ENCODE data around the gene MILR1. TPM values are rescaled to one million over a fixed set of nuclear protein-coding genes. Genes with fewer than 3 reads are reported as not detected.
"Not testable (repeated sequence)": the region's sequence is repeated elsewhere in the genome, so short reads cannot be mapped to it uniquely, and the experiment has no call there.

Gene MILR1
- total and polyA plus RNA-seq, 5 donors from 2014 or later = 0.67 TPM; not detected in 4

GRCh38 chr17:64431534-64431933 lies 17.4 kb upstream of the MILR1 start:
- Mint-ChIP-seq H3K9me3 (peaks cover 0 to 4% (median 0%) of the 10 kb centered on the region in 7 donors), H3K27me3 (peaks cover 30% of the 10 kb centered on the region)

DNA sequence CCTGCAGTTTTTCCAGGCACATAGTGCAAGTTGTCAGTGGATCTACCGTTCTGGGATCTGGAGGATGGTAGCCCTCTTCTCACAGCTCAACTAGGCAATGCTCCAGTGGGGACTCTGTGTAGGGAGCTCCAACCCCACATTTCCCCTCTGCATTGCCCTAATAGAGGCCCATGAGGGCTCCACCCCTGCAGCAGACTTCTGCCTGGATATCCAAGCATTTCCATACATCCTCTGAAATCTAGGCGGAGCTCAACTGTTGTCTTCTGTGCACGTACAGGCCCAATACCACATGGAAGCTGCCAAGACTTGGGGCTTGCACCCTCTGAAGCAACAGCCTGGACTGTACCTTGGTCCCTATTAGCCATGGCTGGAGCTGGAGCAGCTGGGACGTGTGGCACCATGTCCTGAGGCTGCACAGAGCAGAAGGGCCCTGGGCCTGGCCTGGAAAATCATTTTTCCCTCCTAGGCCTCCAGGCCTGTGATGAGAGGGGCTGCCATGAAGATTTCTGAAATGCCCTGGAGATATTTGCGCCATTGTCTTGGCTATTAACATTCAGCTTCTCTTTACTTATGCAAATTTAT lies 10.9 kb upstream of the MILR1 start:
- Histone ChIP-seq H3K36me3 (ENCODE audit: control insufficient read depth, insufficient read depth, low read length) (no peaks in the 10 kb centered on the region), H3K4me1 (ENCODE audit: control insufficient read depth, insufficient read depth, low read length, poor library complexity, severe bottlenecking) (peaks cover 11% of the 10 kb centered on the region), H3K4me3 (ENCODE audit: low read depth, low read length) (no peak overlapping the region), H3K9me3 (ENCODE audit: control insufficient read depth in 2 of 2, low read length in 2 of 2) (peaks cover 17 to 23% of the 10 kb centered on the region in 2 experiments), H3K27me3 (ENCODE audit: control insufficient read depth, insufficient read depth, low read length) (peaks cover 3% of the 10 kb centered on the region), H3K27ac (ENCODE audit: insufficient read depth, low read length, poor library complexity, severe bottlenecking) (no peak overlapping the region)
- Mint-ChIP-seq H3K9me3 (peaks cover 0 to 24% (median 13%) of the 10 kb centered on the region in 7 donors), H3K36me3 (peaks cover 3% of the 10 kb centered on the region), H3K27ac (no peak overlapping the region), H3K4me3 (no peak overlapping the region), H3K27me3 (peaks cover 8% of the 10 kb centered on the region), H3K4me1 (peaks cover 7 to 12% (median 10%) of the 10 kb centered on the region in 4 donors)
- no peak for DNase-seq
- ATAC-seq (ENCODE audit: low read depth in 2 of 2) = no peak

More at GRCh38 chr17:64431534-64431933, 17.4 kb upstream of the MILR1 start:
- Histone ChIP-seq H3K27ac (ENCODE audit: insufficient read depth, low read length, poor library complexity, severe bottlenecking) (no peak overlapping the region), H3K4me3 (ENCODE audit: low read depth, low read length) (no peak overlapping the region), H3K4me1 (ENCODE audit: control insufficient read depth, insufficient read depth, low read length, poor library complexity, severe bottlenecking) (no peaks in the 10 kb centered on the region), H3K9me3 (ENCODE audit: control insufficient read depth in 2 of 2, low read length in 2 of 2) (no peaks in the 10 kb centered on the region), H3K36me3 (ENCODE audit: control insufficient read depth, insufficient read depth, low read length) (no peaks in the 10 kb centered on the region), H3K27me3 (ENCODE audit: control insufficient read depth, insufficient read depth, low read length) (peaks cover 3% of the 10 kb centered on the region)
- H3K27ac Mint-ChIP-seq = no peak overlapping the region
- H3K36me3 Mint-ChIP-seq = no peaks in the 10 kb centered on the region
- no peak overlapping the region for H3K4me3 Mint-ChIP-seq
- no peak for DNase-seq
- no peaks in the 10 kb centered on the region for H3K4me1 Mint-ChIP-seq
- no peak for ATAC-seq (ENCODE audit: low read depth in 2 of 2)

DNA sequence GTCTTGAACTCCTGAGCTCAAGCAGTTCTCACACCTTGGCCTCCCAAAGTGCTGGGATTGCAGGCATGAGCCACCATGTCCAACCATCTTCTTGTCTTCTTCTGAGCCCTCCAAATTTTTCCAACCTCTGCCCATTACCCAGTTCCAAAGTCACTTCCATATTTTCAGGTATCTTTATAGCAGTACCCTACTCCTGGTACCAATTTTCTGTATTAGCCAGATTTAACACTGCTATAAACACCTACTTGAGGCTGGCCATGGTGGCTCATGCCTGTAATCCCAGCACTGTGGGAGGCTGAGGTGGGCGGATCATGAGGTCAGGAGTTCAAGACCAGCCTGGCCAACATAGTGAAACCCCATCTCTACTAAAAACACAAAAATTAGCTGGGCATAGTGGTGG lies 9.4 kb upstream of the MILR1 start:
- ATAC-seq (ENCODE audit: low read depth in 2 of 2); H3K27ac Mint-ChIP-seq; H3K27me3 ChIP-seq (ENCODE audit: control insufficient read depth, insufficient read depth, low read length); H3K27ac ChIP-seq (ENCODE audit: insufficient read depth, low read length, poor library complexity, severe bottlenecking); DNase-seq; H3K27me3 Mint-ChIP-seq; H3K4me3 ChIP-seq (ENCODE audit: low read depth, low read length); H3K36me3 Mint-ChIP-seq; H3K4me3 Mint-ChIP-seq; H3K36me3 ChIP-seq (ENCODE audit: control insufficient read depth, insufficient read depth, low read length): not testable (repeated sequence)
- peaks cover 7 to 15% (median 11%) of the 10 kb centered on the region in 4 donors for H3K4me1 Mint-ChIP-seq
- H3K9me3 ChIP-seq (ENCODE audit: control insufficient read depth in 2 of 2, low read length in 2 of 2) = peaks cover 17 to 23% of the 10 kb centered on the region in 2 experiments
- H3K4me1 ChIP-seq (ENCODE audit: control insufficient read depth, insufficient read depth, low read length, poor library complexity, severe bottlenecking) = peaks cover 11% of the 10 kb centered on the region
- H3K9me3 Mint-ChIP-seq = peaks cover 0 to 24% (median 13%) of the 10 kb centered on the region in 7 donors

GRCh38 chr17:64439956-64440355 lies 9.0 kb upstream of the MILR1 start:
- Histone ChIP-seq H3K9me3 (ENCODE audit: control insufficient read depth in 2 of 2, low read length in 2 of 2) (peaks cover 17 to 23% of the 10 kb centered on the region in 2 experiments), H3K4me3 (ENCODE audit: low read depth, low read length) (no peak overlapping the region), H3K27ac (ENCODE audit: insufficient read depth, low read length, poor library complexity, severe bottlenecking) (no peak overlapping the region), H3K27me3 (ENCODE audit: control insufficient read depth, insufficient read depth, low read length) (peaks cover 3% of the 10 kb centered on the region), H3K4me1 (ENCODE audit: control insufficient read depth, insufficient read depth, low read length, poor library complexity, severe bottlenecking) (peaks cover 11% of the 10 kb centered on the region), H3K36me3 (ENCODE audit: control insufficient read depth, insufficient read depth, low read length) (no peaks in the 10 kb centered on the region)
- Mint-ChIP-seq H3K27ac (peak overlapping the region in 1 of 3 donors; percentile 68), H3K4me1 (peaks cover 7 to 15% (median 11%) of the 10 kb centered on the region in 4 donors), H3K9me3 (peaks cover 0 to 24% (median 13%) of the 10 kb centered on the region in 7 donors), H3K36me3 (peaks cover 3% of the 10 kb centered on the region), H3K4me3 (no peak overlapping the region), H3K27me3 (peaks cover 4% of the 10 kb centered on the region)
- ATAC-seq (ENCODE audit: low read depth in 2 of 2) (no peak), DNase-seq (no peak)

DNA sequence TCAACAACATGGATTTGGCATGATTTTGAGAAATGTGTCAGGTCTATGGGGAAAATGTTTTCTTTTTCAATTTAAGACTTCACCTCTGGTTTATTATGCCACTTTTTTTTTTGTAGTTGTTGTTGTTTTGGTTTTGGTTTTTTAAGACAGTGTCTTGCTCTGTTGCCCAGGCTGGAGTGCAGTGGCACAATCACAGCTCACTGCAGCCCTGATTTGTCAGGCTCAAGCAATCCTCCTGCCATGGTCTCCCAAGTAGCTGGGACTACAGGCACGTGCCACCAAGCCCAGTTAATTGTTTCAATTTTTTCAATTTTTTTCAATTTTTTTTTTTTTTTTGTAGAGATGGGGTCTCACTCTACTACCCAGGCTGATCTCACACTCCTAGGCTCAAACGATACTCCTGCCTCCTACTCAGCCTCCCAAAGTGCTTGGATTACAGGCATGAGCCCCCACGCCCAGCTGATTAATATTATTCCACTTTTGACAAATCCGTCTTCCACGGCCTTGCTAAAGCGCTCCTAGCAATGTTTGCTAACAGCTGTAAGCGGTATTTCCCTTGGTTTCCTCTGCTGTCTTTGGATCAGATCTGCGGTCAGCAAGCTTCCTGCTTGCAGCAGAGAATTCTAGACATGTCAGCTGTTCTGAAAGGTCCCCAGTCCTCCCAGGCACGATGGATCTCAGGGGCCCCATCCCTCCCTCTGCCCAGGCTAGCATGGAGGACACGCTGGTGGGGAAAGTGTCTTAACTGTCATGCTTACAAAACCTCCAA lies 7.0 kb upstream of the MILR1 start:
- peaks cover 11% of the 10 kb centered on the region for H3K4me1 ChIP-seq (ENCODE audit: control insufficient read depth, insufficient read depth, low read length, poor library complexity, severe bottlenecking)
- ATAC-seq (ENCODE audit: low read depth in 2 of 2) = peak; percentile 31 to 34
- DNase-seq = peak in 1 of 3 donors; percentile 46
- Mint-ChIP-seq H3K9me3 (peaks cover 0 to 19% (median 10%) of the 10 kb centered on the region in 7 donors), H3K4me3 (peak overlapping the region in 3 of 4 donors; percentile 61 to 75 (median 66)), H3K36me3 (peaks cover 3% of the 10 kb centered on the region), H3K27me3 (no peaks in the 10 kb centered on the region), H3K4me1 (peaks cover 7 to 15% (median 11%) of the 10 kb centered on the region in 4 donors), H3K27ac (peak overlapping the region in 2 of 3 donors; percentile 31 to 54)
- H3K4me3 ChIP-seq (ENCODE audit: low read depth, low read length) = peak overlapping the region; percentile 32
- peaks cover 16 to 22% of the 10 kb centered on the region in 2 experiments for H3K9me3 ChIP-seq (ENCODE audit: control insufficient read depth in 2 of 2, low read length in 2 of 2)
- H3K27ac ChIP-seq (ENCODE audit: insufficient read depth, low read length, poor library complexity, severe bottlenecking) = no peak overlapping the region
- H3K36me3 ChIP-seq (ENCODE audit: control insufficient read depth, insufficient read depth, low read length) = no peaks in the 10 kb centered on the region
- peaks cover 3% of the 10 kb centered on the region for H3K27me3 ChIP-seq (ENCODE audit: control insufficient read depth, insufficient read depth, low read length)

DNA sequence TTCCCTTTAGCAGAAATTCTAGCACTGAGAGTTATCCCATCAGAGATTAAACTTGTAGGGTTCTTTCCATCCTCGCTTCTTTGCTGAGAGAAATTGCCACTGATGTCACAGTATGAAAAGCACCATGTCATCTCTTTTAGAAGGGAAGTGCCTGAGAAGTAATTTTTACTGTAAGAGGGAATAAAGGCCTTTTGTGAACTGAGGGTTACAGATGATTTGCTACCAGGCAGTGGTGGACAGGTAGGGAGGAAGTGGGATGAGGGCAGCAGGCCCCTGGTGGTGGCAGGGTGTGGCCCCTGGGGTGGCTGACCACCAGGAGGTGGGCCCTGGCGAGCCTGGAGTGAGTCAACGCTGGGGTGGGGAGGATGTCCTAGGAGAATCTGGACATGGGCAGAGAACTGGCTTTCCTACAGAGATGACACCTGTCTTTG lies 6.4 kb upstream of the MILR1 start:
- no peak overlapping the region for H3K27ac ChIP-seq (ENCODE audit: insufficient read depth, low read length, poor library complexity, severe bottlenecking)
- Mint-ChIP-seq H3K36me3 (peaks cover 3% of the 10 kb centered on the region), H3K4me1 (peaks cover 7 to 15% (median 11%) of the 10 kb centered on the region in 4 donors), H3K9me3 (peaks cover 0 to 13% (median 7%) of the 10 kb centered on the region in 7 donors), H3K27me3 (peaks cover 5% of the 10 kb centered on the region), H3K4me3 (peak overlapping the region in 2 of 4 donors; percentile 66 to 75), H3K27ac (peak overlapping the region; percentile 26 to 54 (median 31))
- no peaks in the 10 kb centered on the region for H3K27me3 ChIP-seq (ENCODE audit: control insufficient read depth, insufficient read depth, low read length)
- DNase-seq (peak in 1 of 3 donors; percentile 9), ATAC-seq (ENCODE audit: low read depth in 2 of 2) (peak in 1 of 2 donors; percentile 37)
- peaks cover 10 to 16% of the 10 kb centered on the region in 2 experiments for H3K9me3 ChIP-seq (ENCODE audit: control insufficient read depth in 2 of 2, low read length in 2 of 2)
- H3K4me1 ChIP-seq (ENCODE audit: control insufficient read depth, insufficient read depth, low read length, poor library complexity, severe bottlenecking) = peaks cover 11% of the 10 kb centered on the region
- peak overlapping the region; percentile 32 for H3K4me3 ChIP-seq (ENCODE audit: low read depth, low read length)
- no peaks in the 10 kb centered on the region for H3K36me3 ChIP-seq (ENCODE audit: control insufficient read depth, insufficient read depth, low read length)

GRCh38 chr17:64443086-64443760 lies 5.7 kb upstream of the MILR1 start:
- Mint-ChIP-seq H3K27me3 (peaks cover 5% of the 10 kb centered on the region), H3K4me3 (no peak overlapping the region), H3K36me3 (peaks cover 3% of the 10 kb centered on the region), H3K9me3 (peaks cover 0 to 11% (median 7%) of the 10 kb centered on the region in 7 donors), H3K4me1 (peaks cover 7 to 15% (median 11%) of the 10 kb centered on the region in 4 donors), H3K27ac (no peak overlapping the region)
- Histone ChIP-seq H3K9me3 (ENCODE audit: control insufficient read depth in 2 of 2, low read length in 2 of 2) (peaks cover 4 to 9% of the 10 kb centered on the region in 2 experiments), H3K4me1 (ENCODE audit: control insufficient read depth, insufficient read depth, low read length, poor library complexity, severe bottlenecking) (peaks cover 11% of the 10 kb centered on the region), H3K27me3 (ENCODE audit: control insufficient read depth, insufficient read depth, low read length) (no peaks in the 10 kb centered on the region), H3K4me3 (ENCODE audit: low read depth, low read length) (no peak overlapping the region), H3K36me3 (ENCODE audit: control insufficient read depth, insufficient read depth, low read length) (no peaks in the 10 kb centered on the region), H3K27ac (ENCODE audit: insufficient read depth, low read length, poor library complexity, severe bottlenecking) (no peak overlapping the region)
- DNase-seq = no peak
- no peak for ATAC-seq (ENCODE audit: low read depth in 2 of 2)

Measured in CD4-positive, CD25-positive, alpha-beta regulatory T cell (primary cell).